DND-41 (cell line): Measurements from ENCODE around the gene IFNK.

Source experiments
- ATAC-seq: fragments of 200-7000 bp; cut with Tn5 transposase; 3 replicates; pipeline ENCODE4 v1.9.1; 2021; ENCODE audit warnings: low read depth; ENCODE audit not compliant: insufficient read depth
- DNase-seq: peaks from one replicate; pipeline ENCODE4 v3.0.0-alpha.2; 2020
- H2AFZ ChIP-seq: 2 replicates; pipeline ENCODE4 v1.6.0; 2012; ENCODE audit warnings: low read depth, low read length
- H3K27ac ChIP-seq: 2 replicates; pipeline ENCODE4 v1.5.1; 2012; ENCODE audit warnings: low read length, inconsistent platforms
- H3K27me3 ChIP-seq: fragments of 200-600 bp; sonication (generic); 2 replicates; pipeline ENCODE4 v1.6.0; 2012; ENCODE audit warnings: low read length, mild to moderate bottlenecking, inconsistent platforms; ENCODE audit not compliant: insufficient read depth, poor library complexity
- H3K36me3 ChIP-seq: 2 replicates; pipeline ENCODE4 v1.5.1; 2012; ENCODE audit warnings: low read length, inconsistent platforms; ENCODE audit not compliant: insufficient read depth
- H3K4me1 ChIP-seq: 2 replicates; pipeline ENCODE4 v1.5.1; 2012; ENCODE audit warnings: mild to moderate bottlenecking, low read length; ENCODE audit not compliant: insufficient read depth
- H3K4me2 ChIP-seq: 2 replicates; pipeline ENCODE4 v1.6.0; 2012; ENCODE audit warnings: mild to moderate bottlenecking, moderate library complexity, low read length, inconsistent platforms; ENCODE audit not compliant: insufficient read depth
- H3K4me3 ChIP-seq, 2 experiments: fragments of 200-600 bp in 1 of 2; shearing (Covaris generic) in 1 of 2; 2 replicates each; pipeline ENCODE4 v1.5.1; 2012 to 2016; ENCODE audit warnings: inconsistent platforms in 2 of 2, low read length in 2 of 2, mild to moderate bottlenecking in 2 of 2, low read depth in 1 of 2, moderate library complexity in 1 of 2
- H3K79me2 ChIP-seq: 2 replicates; pipeline ENCODE4 v1.6.0; 2012; ENCODE audit warnings: low read length, inconsistent platforms; ENCODE audit not compliant: insufficient read depth
- H3K9ac ChIP-seq: 2 replicates; pipeline ENCODE4 v1.6.0; 2012; ENCODE audit warnings: low read depth, mild to moderate bottlenecking, inconsistent platforms, low read length, moderate library complexity
- H3K9me3 ChIP-seq: 2 replicates; pipeline ENCODE4 v1.5.1; 2012; ENCODE audit warnings: low read length, moderate library complexity, mild to moderate bottlenecking, inconsistent platforms; ENCODE audit not compliant: insufficient read depth, severe bottlenecking
- H4K20me1 ChIP-seq: 2 replicates; pipeline ENCODE4 v1.6.0; 2012; ENCODE audit warnings: low read length; ENCODE audit not compliant: insufficient read depth
- CTCF ChIP-seq: IDR thresholded peaks from 2 replicates; pipeline ENCODE4 v1.5.1; 2012; ENCODE audit warnings: borderline replicate concordance, low read length, moderate library complexity, mild to moderate bottlenecking; ENCODE audit not compliant: poor library complexity, severe bottlenecking; ENCODE audit errors: extremely low read depth
- EZH2 ChIP-seq: IDR thresholded peaks from 3 replicates; pipeline ENCODE4 v1.6.1; 2012; ENCODE audit warnings: borderline replicate concordance, low read depth, mild to moderate bottlenecking, moderate library complexity, low read length, inconsistent platforms; ENCODE audit not compliant: severe bottlenecking

IFNK gene

GRCh38 chr9:27566118-27566517 lies 42.0 kb downstream of the IFNK start:
- DNase-seq = no peak

GRCh38 chr9:27569406-27569805 lies 45.3 kb downstream of the IFNK start:
- H3K27ac ChIP-seq = no peak overlapping the region
- peaks cover 18% of the 10 kb centered on the region for H3K4me1 ChIP-seq
- H4K20me1 ChIP-seq = no peaks in the 10 kb centered on the region
- no peak overlapping the region for H3K4me3 ChIP-seq
- H3K4me2 ChIP-seq = no peak overlapping the region
- ATAC-seq (no peak), DNase-seq (no peak)
- no peaks in the 10 kb centered on the region; the same call in 1 of the 2 replicates for H3K36me3 ChIP-seq
- no peak overlapping the region for H3K9ac ChIP-seq
- no peaks in the 10 kb centered on the region for H3K9me3 ChIP-seq
- no peaks in the 10 kb centered on the region for H3K79me2 ChIP-seq
- no peak overlapping the region for H2AFZ ChIP-seq
- TF ChIP-seq CTCF (no peak), EZH2 (no peak)
- no peaks in the 10 kb centered on the region for H3K27me3 ChIP-seq

More at GRCh38 chr9:27566118-27566517, 42.0 kb downstream of the IFNK start:
- no peak overlapping the region for H3K27ac ChIP-seq
- H3K4me2 ChIP-seq = no peak overlapping the region
- H3K9me3 ChIP-seq = no peaks in the 10 kb centered on the region
- no peaks in the 10 kb centered on the region for H3K4me1 ChIP-seq
- no peaks in the 10 kb centered on the region for H3K79me2 ChIP-seq
- peaks cover 1% of the 10 kb centered on the region; the same call in 1 of the 2 replicates for H3K36me3 ChIP-seq
- H3K9ac ChIP-seq = no peak overlapping the region
- no peaks in the 10 kb centered on the region for H3K27me3 ChIP-seq
- H4K20me1 ChIP-seq = no peaks in the 10 kb centered on the region
- no peak for ATAC-seq
- no peak overlapping the region for H3K4me3 ChIP-seq
- TF ChIP-seq EZH2 = no peak
- no peak for TF ChIP-seq CTCF
- no peak overlapping the region for H2AFZ ChIP-seq

- DNase-seq (no peak), ATAC-seq (no peak)
- TF ChIP-seq CTCF (no peak), EZH2 (no peak)
- Histone ChIP-seq H3K79me2 (no peaks in the 10 kb centered on the region), H3K4me2 (no peak overlapping the region), H3K9ac (no peak overlapping the region), H3K36me3 (no peaks in the 10 kb centered on the region; the same call in 1 of the 2 replicates), H3K27ac (no peak overlapping the region), H3K9me3 (no peaks in the 10 kb centered on the region), H3K4me1 (peaks cover 23% of the 10 kb centered on the region), H3K4me3 (no peak overlapping the region), H3K27me3 (no peaks in the 10 kb centered on the region), H2AFZ (no peak overlapping the region), H4K20me1 (no peaks in the 10 kb centered on the region)
Observed at GRCh38 chr9:27571011-27571410, 46.9 kb downstream of the IFNK start.

- TF ChIP-seq EZH2 (no peak), CTCF (no peak)
- Histone ChIP-seq H3K79me2 (no peaks in the 10 kb centered on the region), H4K20me1 (no peaks in the 10 kb centered on the region), H3K4me3 (peak overlapping the region in 1 of 2 experiments; percentile 75; a peak in 2 of 4 replicates), H3K27ac (no peak overlapping the region), H3K4me2 (peak overlapping the region; percentile 93), H3K9ac (peak overlapping the region; percentile 84), H2AFZ (no peak overlapping the region), H3K9me3 (no peaks in the 10 kb centered on the region), H3K27me3 (no peaks in the 10 kb centered on the region), H3K4me1 (peaks cover 23% of the 10 kb centered on the region), H3K36me3 (no peaks in the 10 kb centered on the region)
- no peak for DNase-seq
- no peak for ATAC-seq
Observed at GRCh38 chr9:27572061-27572460, 48.0 kb downstream of the IFNK start.
